ENCODE results near the gene GPN2.
"Not testable (repeated sequence)": the region's sequence is repeated elsewhere in the genome, so short reads cannot be mapped to it uniquely, and the experiment has no call there.

Gene GPN2

DNA sequence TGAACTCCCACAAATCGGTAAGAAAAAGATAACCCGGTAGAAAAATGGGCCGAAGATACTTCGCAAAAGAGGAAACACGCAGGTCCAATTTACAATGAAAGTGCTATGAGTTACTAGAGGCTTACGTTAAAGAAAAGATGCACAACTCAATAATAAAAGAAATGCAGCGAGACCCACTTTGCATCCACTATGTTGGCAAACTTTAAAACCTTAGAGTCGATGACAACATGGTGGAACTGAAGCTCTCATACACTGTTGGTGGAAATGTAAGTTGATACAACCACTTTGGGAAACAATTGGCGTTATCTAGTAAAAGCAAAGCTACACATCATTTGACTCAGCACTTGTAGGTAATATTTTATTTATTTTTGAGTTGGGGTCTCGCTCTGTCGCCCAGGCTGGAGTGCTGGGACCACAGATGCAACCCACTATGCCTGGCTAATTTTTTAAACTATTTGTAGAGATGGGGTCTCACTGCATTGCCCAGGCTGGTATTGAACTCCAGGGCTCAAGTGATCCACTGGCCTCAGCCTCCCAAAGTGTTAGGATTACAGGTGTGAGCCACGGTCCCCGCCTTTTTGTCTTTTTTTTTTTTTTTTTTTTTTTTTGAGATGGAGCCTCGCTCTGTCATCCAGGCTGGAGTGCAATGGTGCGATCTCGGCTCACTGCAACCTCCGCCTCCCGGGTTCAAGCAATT lies 10.9 kb upstream of the GPN2 start:
- DNase-seq (ENCODE audit: low read depth in 2 of 2) = no peak

DNA sequence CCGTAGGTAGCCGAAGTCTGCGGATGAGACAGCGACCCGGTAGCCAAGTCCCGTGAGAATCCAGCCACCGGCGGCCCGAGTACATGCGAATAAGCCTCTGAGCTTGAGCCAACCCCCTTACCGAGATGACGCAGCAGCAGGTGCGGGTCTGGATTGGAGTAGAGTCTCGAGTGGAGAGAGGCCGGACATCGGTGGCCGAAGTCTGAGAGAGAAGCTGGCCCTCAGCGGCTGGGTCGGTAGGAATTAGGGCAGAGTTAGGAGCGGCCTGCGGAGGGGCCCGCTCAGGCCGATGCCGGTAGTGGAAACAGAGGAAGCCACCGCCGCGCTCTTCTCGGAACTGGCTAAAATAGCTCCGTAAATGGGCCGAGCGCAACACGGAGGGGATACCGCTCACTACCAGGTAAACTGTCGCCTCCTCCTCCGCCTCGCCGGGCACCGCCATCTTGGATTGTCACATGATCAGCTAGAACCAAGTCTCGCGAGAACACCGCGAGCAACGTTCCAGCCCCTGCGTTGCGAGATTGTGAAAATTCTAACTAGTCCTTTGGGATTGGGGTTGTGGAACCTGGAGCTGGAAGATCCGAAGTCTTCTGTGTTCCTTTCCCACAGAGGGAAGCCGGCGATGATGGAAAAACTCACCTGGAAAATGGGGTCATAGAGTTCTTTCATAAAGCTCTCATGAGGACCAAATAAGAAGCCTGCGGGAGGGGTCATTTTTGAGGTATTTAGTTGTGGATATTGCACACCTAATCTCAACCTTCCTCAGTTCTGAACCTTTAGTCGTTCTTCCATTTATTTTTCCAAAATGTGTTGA lies 10.1 kb upstream of the GPN2 start, which contains the start of gene GPATCH3:
Gene GPATCH3, minus strand, starts transcription at position 467 of the 814 bp plus-strand sequence. Its CDS starts 25 bp downstream, at position 442.
- DNase-seq (ENCODE audit: low read depth in 2 of 2) = peak; percentile 70 to 76

DNA sequence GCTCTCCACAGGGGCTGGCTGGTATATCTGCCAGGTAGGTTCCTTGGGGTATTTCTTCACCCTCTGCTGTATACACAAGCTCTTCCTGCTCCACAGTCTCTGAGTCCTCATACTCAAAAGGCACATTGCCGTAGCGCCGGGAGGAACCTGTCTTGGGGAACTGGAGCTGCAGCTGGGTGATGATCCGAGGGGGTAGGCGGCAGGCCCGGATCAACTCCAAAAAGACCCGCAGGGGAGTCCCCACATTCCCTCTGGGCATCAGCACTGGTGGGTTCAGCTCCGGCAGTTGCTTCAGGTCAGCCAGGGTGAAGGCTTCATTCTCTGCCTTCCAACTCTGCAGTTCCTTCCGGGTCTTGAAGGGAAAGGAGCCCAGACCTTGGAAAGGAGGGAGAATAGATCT lies 7.3 kb upstream of the GPN2 start:
- no peak for DNase-seq (ENCODE audit: low read depth in 2 of 2)

DNA sequence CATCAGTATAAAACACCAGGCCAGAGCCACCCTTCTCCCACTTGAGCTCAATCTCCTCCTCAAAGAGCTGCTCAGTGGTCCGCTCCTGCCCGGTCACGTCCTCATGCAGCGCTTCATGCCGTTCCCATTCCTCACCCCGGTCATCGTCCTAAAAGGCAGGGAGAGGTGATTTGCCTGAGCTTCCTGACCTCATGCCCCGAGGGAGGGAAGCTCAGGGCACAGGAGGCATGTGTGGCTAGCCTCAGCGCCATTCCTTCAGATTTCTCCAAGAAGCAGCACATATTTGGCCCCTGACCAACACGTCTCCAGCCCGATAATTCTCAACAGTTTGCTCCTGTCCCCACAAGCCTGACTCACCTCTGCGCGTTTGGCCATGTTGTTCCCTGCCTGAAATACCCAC lies 4.2 kb upstream of the GPN2 start:
- no peak for DNase-seq (ENCODE audit: low read depth in 2 of 2)

DNA sequence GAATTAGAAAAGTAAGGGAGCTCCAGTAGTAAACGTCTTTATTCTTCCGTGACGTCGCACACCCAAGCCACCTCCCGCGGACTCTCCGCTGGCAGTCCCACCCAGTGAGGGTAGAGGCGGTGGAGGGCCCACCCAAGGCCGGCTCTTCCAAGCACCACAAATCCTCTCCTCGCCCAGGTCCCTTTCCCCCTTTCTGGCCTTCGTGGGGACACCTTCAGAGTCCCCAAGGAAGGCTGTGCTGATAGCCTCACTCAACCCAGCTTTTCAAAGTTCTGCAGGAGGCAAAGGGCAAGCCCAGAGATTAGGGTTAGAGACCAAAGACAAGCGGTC lies 349 bp upstream of the GPN2 start:
- DNase-seq (ENCODE audit: low read depth in 2 of 2) = no peak

DNA sequence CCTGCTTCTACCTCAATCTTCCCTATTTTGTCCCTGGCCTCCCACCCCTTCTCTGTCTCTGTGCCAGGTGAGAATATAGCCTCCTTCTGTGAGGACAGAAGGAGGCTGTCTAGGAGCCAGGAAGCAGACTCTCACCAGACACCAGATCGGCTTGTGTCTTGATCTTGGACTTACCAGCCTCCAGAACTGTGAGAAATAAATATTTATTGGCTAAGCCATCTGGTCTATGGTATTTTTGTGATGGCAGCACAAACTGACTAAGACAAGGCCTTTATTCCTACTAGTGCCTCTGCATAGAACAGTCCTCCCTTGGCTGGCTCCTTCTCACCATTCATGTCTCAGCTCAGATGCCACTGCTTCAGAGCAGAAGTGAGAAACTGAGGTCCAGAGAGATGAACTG lies 1.9 kb downstream of the GPN2 start:
- DNase-seq (ENCODE audit: low read depth in 2 of 2) = no peak

DNA sequence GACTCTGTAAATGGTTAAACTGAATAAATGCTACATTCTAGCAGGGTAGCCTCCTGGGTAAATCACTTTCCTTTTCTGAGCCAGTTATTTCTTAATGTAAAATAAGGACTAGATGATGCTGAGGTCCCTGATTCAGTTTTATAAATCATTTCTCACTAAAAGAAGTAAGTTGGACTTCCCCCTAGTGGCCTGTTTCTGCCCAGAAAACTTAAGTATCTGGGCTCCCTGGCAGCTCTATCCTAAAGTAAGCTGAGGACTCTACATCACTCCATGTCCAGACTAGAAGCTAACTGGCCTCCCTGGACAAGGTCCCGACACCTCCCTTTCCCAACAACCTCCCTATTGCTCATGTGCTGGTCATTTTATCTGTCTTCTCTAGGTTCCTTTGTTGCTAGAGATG lies 3.0 kb downstream of the GPN2 start:
- no peak for DNase-seq (ENCODE audit: low read depth in 2 of 2)

DNA sequence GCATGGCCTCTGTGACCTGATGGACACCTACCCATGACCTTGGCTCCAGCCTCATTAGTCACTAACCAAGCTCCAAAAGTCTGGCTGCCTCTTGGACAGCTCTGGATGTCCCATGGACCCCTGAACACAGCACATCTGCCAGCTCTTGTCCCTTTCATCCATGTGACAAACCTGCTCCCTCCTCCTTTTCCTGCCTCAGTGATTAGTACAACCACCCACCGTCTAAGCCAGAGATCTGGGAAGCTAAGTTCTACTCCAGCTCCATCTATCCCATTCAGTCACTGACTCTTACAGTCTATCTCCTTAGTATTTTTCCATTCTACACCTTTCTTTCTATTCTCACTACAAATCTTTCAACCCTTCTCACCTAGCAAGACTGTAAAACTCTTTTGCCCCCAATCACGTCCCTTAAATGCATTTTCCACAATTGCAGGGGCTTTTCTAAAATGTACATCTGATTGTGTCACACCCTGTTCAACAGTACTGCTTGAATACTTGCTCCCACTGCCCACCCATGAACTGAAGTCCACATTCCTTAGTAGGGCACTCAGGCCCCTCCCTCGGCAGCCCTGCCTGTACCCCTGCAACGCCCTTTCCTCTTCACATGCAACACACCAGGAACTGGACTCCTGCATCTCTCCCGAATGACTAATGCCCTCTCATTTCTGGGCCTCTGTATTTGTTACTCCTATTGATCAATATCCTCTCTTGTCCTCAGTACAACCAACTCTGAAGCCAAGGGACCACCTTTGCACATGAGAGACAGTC lies 7.2 kb downstream of the GPN2 start:
- no peak for DNase-seq (ENCODE audit: low read depth in 2 of 2)

DNA sequence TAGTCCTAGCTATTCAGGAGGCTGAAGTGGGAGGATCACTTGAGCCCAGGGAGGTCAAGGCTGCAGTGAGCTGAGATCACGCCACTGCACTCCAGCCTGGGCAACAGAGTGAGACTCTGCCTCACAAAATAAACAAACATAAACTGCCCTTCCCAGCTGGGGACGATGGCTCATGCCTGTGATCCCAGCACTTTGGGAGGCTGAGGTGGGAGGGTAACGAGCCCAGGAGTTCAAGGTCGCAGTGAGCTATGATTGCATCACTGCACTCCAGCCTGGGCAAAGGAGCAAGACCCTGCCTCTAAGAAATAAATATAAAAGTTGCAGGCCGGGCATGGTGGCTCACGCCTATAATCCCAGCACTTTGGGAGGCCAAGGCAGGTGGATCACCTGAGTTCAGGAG lies 8.5 kb downstream of the GPN2 start:
- not testable (repeated sequence) for DNase-seq (ENCODE audit: low read depth in 2 of 2)

DNA sequence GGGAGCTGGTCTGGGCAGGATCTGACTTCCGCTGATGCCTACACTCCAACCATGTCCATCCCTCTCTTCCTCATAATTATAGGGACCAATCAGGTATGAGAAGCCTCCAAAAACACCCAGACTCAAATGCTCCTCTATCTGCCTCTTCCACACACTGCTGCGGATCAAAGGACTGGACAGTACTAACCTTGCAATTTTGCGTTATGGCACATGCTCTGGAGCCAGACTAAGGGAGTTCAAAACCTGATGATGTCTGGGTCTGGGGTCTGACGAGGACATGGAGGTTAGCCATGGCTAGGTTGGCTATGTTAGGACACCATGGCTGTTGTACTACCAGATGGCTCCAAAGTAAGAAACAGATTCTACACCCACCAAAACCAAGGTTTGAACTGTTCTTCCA lies 10.3 kb downstream of the GPN2 start:
- DNase-seq (ENCODE audit: low read depth in 2 of 2) = no peak

DNA sequence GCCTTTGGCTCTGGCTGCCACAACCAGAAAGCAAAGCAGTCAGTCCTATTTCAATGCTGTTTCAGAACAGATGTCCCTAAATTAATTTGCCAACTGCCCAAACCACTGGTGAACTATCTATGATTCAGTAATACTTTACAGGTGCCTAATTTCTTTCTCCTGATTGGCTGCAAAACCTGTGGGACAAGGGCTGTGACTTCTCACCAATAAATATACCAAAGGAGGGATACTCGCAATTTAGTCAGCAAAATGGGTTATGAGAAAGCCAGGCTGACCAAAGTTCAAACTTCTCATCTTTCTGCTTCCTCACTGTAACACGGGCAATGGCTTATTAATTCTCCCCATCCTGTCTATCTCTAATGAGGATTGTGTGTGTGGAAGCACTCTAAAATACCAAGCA lies 12.8 kb downstream of the GPN2 start:
- DNase-seq (ENCODE audit: low read depth in 2 of 2) = no peak

DNA sequence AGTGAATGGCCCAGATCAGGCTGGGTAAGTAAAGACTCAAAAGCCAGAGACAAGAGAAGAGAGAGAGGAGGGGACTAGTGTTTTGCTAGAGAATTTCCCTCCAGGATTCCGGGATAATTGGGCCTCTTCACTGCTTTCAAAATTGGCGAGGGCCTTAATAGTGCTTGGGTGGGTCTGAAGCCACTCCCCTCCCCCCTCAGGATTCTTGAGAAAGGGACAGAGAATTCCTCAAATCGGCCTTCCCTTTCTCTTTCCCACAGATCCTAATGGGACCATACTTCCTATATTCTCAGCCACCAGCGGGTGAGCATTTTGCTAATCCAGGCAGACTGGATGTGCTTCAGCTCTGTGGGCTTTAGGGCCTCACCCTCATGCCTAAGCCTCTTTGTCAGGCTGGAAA lies 15.2 kb downstream of the GPN2 start:
- no peak for DNase-seq (ENCODE audit: low read depth in 2 of 2)

DNA sequence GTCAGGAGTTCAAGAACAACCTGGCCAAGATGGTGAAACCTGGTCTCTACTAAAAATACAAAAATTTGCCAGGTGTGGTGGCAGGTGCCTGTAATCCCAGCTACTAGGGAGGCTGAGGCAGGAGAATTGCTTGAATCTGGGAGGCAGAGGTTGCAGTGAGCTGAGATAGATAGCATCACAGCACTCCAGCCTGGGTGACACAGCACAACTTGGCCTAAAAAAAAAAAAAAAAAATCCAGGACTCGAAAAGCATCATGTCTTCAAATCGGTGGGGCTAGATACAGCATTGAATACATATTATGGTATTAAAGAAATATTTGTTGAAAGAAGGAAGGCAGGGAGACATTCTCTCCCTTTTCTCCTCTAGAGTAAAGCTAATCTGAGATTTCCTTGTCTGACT lies 17.0 kb downstream of the GPN2 start:
- not testable (repeated sequence) for DNase-seq (ENCODE audit: low read depth in 2 of 2)

DNA sequence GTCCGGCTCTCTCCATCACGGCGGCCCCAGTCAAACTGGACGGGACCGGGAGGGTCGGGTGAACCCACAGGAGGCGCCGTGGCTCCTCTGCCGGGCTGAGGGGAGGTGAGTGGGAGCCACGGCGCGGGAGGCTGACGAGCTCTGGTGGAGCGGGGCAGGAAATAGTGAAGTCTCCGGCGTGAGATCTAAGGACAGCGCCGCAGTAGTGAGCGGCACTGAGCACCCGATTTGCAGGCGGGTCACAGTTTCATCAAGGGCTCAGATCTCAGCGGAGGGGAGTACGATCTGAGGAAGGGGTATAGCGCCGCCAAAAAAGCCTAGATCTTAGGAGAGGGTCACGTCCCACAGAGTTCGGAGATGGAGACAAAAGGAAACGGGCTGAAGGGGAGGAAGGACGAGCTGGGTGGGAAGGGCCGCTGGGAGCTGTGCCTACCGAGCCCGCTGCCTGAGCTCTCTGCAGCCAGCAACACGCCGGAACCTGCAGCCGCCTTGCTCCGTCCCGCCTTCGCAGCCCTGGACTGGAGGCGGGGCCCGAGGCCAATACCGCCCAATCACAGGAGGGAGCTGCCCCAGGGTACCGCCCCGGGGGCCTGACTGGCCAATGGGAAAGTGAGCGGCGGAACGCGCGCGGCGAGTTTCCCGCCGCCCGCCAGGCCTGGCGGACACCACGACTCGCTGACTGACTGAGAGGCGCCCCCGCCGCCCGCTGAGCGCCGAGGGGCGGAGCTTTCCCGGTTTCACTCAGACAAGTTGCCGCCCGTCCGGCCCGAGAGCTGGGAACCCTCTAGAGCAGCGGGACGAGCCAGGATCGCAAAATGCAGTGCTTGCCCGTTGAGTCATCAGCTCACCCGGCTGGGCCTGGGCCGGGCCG lies 25.2 kb downstream of the GPN2 start:
- DNase-seq (ENCODE audit: low read depth in 2 of 2) = peak; percentile 81 to 88

DNA sequence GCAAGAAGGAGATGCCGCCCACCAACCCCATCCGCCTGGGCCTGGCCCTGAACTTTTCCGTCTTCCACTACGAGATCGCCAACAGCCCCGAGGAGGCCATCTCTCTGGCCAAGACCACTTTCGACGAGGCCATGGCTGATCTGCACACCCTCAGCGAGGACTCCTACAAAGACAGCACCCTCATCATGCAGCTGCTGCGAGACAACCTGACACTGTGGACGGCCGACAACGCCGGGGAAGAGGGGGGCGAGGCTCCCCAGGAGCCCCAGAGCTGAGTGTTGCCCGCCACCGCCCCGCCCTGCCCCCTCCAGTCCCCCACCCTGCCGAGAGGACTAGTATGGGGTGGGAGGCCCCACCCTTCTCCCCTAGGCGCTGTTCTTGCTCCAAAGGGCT lies 26.4 kb downstream of the GPN2 start:
- no peak for DNase-seq (ENCODE audit: low read depth in 2 of 2)

DNA sequence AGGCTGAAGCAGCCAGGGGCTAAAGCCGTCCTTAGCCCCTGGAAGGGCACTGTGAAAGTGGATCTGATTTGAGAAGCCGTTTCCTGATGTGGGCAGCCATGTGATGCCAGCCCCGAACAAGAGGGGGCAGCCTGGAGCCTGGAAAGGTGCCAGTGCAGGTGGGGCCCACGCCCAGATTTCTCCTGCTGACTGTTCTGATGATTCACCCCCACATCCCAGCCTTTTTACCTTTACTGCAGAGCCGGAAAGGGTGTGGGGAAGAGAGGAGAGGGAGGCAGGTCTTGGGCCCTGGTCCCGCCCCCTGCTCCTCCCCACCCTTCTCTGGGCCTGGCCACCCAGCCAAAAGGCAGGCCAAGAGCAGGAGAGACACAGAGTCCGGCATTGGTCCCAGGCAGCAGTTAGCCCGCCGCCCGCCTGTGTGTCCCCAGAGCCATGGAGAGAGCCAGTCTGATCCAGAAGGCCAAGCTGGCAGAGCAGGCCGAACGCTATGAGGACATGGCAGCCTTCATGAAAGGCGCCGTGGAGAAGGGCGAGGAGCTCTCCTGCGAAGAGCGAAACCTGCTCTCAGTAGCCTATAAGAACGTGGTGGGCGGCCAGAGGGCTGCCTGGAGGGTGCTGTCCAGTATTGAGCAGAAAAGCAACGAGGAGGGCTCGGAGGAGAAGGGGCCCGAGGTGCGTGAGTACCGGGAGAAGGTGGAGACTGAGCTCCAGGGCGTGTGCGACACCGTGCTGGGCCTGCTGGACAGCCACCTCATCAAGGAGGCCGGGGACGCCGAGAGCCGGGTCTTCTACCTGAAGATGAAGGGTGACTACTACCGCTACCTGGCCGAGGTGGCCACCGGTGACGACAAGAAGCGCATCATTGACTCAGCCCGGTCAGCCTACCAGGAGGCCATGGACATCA lies 27.1 kb downstream of the GPN2 start, which contains the start of gene SFN:
Gene SFN, plus strand, starts transcription at position 369 of the 904 bp plus-strand sequence. Its CDS starts 64 bp downstream, at position 433.
- no peak for DNase-seq (ENCODE audit: low read depth in 2 of 2)

DNA sequence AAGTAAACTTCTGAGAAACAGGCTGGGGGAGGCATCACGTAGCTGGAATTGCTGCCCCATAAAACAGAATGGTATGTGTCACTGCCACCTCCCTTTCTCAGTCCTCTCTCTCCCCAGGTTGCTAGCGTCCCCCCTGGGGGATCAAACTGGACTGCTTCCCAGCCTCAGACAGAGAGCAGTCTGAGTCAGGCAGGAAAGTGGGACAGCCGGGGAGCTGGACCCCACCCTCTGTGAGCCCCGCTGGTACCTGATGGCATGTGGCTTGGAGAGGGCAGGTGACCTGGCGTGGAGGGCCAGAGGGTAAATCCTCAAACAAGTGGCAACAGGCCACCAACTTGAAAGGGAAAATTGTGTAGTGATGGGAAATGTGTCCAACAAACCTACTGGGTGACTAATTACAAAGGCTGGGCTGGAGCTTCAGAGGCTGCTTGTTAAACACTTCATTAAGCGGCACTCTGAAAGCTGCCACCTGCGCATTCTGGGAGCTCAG lies 28.1 kb downstream of the GPN2 start:
- DNase-seq (ENCODE audit: low read depth in 2 of 2) = no peak

DNA sequence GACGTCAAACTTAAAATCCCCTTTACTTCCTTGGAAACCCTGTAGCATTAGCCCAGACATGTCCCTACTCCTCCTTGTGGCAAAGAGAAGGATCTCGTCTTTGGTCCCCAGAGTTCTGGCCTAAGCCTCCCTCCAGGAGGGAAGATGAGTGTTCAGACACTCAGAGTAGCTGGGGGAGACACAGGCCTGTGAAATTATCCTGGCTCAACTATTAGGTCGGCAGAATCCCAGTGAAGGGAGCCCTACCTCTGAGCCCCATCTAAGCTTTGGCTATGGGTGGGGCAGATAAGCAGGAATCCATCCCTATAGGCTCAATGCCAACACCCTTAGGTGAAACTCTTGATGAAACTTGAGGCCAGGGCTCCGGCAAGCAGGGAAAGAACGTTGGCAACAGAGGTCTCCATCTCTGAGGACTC lies 28.8 kb downstream of the GPN2 start:
- DNase-seq (ENCODE audit: low read depth in 2 of 2) = no peak

DNA sequence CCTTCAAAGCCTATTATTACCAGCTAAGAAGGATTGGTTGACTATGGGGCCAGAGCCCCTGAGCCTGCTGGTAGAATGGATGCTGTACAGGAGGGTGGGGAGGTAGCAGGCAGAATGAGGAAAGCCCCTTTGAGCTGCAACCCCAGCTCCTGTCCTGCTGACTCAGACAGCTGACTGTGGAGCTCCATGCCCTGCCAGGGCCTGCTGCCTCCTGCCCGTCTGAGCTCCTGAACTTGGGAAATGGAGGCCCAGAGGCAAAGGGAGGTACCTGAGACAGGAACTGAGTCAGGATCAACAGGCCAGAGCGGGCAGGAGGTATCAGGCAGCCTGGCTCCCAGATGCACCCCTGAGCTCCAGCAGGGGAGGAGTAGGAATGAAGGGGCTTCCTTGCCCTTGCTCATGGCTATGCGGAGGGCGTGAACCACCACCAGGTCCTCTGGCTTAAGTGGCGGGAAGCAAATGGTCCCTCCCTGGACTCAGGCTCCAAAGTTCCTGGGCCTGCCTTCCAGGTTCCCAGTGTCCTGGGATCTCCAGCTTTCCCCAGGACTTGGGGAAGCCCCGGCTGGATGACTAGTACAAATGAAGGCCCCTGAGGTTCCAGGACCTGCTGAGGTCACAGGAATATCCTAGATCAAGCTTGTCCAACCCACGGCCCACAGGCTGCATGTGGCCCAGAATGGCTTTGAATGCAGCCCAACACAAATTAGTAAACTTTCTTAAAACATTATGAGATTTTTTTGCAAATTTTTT lies 31.0 kb downstream of the GPN2 start:
- no peak for DNase-seq (ENCODE audit: low read depth in 2 of 2)

DNA sequence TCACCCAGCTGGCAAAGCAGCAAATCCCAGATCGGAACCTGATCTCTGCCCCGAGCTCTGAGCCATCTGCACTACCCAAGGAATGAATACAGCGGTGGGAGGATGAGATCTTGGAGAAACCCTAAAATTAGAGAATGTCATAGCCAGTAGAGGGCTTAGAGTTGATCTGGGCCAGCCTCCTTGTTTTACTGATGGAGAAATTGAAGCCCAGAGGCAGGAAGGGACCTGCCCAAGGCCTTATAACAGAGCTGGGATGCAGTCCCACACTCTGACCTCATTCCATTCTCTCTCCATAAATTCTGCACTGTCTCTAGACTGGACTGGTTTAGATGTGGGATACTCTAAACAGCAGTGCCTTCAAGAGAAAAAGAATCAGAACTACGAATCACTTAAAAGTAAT lies 31.9 kb downstream of the GPN2 start:
- DNase-seq (ENCODE audit: low read depth in 2 of 2) = no peak
